Measurements from ENCODE around the gene GMPR2.
A peak's percentile ranks its signal among the peaks of the same experiment; 100 is the strongest.

GMPR2 gene

GRCh38 chr14:24269910-24270536 is 37.3 kb downstream of the GMPR2 start:
- Mint-ChIP-seq H3K36me3 (ENCODE audit: low read depth) (peaks cover 5% of the 10 kb centered on the region), H3K4me3 (peak overlapping the region; percentile 90 to 96 (median 95)), H3K4me1 (peaks cover 14% of the 10 kb centered on the region), H3K9me3 (no peaks in the 10 kb centered on the region), H3K27ac (no peak overlapping the region), H3K27me3 (ENCODE audit: low read depth) (no peaks in the 10 kb centered on the region)
- TF ChIP-seq, protein P1, sequence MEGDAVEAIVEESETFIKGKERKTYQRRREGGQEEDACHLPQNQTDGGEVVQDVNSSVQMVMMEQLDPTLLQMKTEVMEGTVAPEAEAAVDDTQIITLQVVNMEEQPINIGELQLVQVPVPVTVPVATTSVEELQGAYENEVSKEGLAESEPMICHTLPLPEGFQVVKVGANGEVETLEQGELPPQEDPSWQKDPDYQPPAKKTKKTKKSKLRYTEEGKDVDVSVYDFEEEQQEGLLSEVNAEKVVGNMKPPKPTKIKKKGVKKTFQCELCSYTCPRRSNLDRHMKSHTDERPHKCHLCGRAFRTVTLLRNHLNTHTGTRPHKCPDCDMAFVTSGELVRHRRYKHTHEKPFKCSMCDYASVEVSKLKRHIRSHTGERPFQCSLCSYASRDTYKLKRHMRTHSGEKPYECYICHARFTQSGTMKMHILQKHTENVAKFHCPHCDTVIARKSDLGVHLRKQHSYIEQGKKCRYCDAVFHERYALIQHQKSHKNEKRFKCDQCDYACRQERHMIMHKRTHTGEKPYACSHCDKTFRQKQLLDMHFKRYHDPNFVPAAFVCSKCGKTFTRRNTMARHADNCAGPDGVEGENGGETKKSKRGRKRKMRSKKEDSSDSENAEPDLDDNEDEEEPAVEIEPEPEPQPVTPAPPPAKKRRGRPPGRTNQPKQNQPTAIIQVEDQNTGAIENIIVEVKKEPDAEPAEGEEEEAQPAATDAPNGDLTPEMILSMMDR (IDR thresholded peaks at IDR 0.05; ENCODE audit: unreplicated experiment in 3 of 3), result no peak

DNA sequence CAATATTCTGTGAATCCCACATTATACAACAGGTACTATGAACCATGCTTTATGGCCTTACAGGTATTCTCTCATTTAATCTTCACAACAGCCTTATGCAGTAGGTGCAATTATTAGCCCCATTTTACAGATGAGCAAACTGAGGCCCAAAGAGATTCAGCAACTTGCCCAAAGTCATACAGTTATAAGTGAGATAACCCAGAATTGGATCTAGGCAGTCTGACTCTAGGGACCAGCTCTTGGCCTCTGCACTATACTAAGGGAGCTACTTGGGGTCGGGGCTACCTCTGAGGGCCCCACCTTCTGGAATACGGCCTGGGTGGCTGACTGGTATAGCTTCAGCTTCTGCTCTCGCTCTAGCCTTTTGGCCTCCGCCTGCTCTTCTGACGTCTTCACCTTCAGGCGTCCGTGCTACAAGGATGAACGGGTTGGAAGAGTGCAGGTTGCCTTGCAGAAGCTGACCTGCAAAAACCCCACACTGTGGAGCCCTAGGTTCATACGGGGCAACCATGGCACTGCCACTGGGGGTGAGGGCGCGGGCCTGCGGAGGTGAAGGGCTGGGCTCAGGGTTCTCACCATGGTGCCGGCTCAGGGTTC is 37.9 kb downstream of the GMPR2 start:
- Mint-ChIP-seq H3K36me3 (ENCODE audit: low read depth) (peaks cover 5% of the 10 kb centered on the region), H3K27me3 (ENCODE audit: low read depth) (no peaks in the 10 kb centered on the region), H3K4me3 (peak overlapping the region; percentile 90 to 96 (median 95)), H3K4me1 (peaks cover 14% of the 10 kb centered on the region), H3K9me3 (no peaks in the 10 kb centered on the region), H3K27ac (peak overlapping the region; percentile 46 to 97 (median 97))
- TF ChIP-seq, protein P1 (IDR thresholded peaks at IDR 0.05; ENCODE audit: unreplicated experiment in 3 of 3), result no peak

- Mint-ChIP-seq H3K4me1 (peaks cover 14% of the 10 kb centered on the region), H3K9me3 (no peaks in the 10 kb centered on the region), H3K4me3 (peak within 1 kb of the TSS; percentile 90 to 96 (median 95)), H3K27ac (peak within 1 kb of the TSS; percentile 46 to 97 (median 97)), H3K27me3 (ENCODE audit: low read depth) (no peaks in the 10 kb centered on the region), H3K36me3 (ENCODE audit: low read depth) (peaks cover 5% of the 10 kb centered on the region)
- TF ChIP-seq, protein P1 (IDR thresholded peaks at IDR 0.05; ENCODE audit: unreplicated experiment in 3 of 3), result peak; percentile 70 to 75 (median 71)
These were observed 38.6 kb downstream of the GMPR2 start, which contains the start of gene RABGGTA for GRCh38 chr14:24271134-24271833. RABGGTA (minus strand) TSS chr14:24271597; CDS start chr14:24271115, 482 bp downstream.

DNA sequence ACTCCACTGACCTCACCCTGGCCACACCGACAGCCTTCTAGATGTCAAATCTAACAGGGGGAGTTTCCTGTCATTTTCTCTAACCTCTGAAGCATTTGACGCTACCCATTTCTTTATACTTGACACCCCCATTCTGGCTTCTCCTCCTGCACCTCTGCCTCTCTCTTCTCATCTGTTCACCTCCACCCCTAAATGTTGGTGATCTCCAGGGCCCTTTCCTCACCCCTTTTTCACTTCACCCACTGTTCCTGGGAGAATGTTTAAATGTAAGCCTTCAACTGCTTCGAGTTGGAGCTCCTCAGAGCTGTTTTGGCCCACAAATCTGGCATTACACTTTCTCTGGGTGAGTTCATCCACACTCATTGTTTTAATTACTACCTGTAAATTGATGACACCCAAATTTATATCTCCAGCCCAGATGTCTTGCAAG is 39.1 kb downstream of the GMPR2 start:
- H3K27ac Mint-ChIP-seq, result peak overlapping the region; percentile 46 to 88 (median 78)
- H3K9me3 Mint-ChIP-seq, result no peaks in the 10 kb centered on the region
- H3K36me3 Mint-ChIP-seq (ENCODE audit: low read depth), result peaks cover 5% of the 10 kb centered on the region
- peak overlapping the region; percentile 90 to 92 (median 91) for H3K4me3 Mint-ChIP-seq
- H3K27me3 Mint-ChIP-seq (ENCODE audit: low read depth), result no peaks in the 10 kb centered on the region
- TF ChIP-seq, protein P1 (IDR thresholded peaks at IDR 0.05; ENCODE audit: unreplicated experiment in 3 of 3), result no peak
- H3K4me1 Mint-ChIP-seq, result peaks cover 14% of the 10 kb centered on the region

- Mint-ChIP-seq H3K4me1 (peaks cover 14% of the 10 kb centered on the region), H3K4me3 (peak overlapping the region; percentile 90 to 92 (median 91)), H3K9me3 (no peaks in the 10 kb centered on the region), H3K36me3 (ENCODE audit: low read depth) (no peaks in the 10 kb centered on the region), H3K27me3 (ENCODE audit: low read depth) (no peaks in the 10 kb centered on the region), H3K27ac (peak overlapping the region; percentile 46 to 88 (median 78))
- TF ChIP-seq, protein P1 (IDR thresholded peaks at IDR 0.05; ENCODE audit: unreplicated experiment in 3 of 3), result no peak
These were observed 39.7 kb downstream of the GMPR2 start for GRCh38 chr14:24272467-24272866.

Measured in nephron (organoid).